ENCODE results near the gene JAG1. TPM values are rescaled to one million over a fixed set of nuclear protein-coding genes. Genes with fewer than 3 reads are reported as not detected.

JAG1 gene
- total RNA-seq, 3 donors from 2014 or later (not counting 1 experiment from before 2014, with no cell fraction given), result 8.1 to 12.3 (median 8.7) TPM

DNA sequence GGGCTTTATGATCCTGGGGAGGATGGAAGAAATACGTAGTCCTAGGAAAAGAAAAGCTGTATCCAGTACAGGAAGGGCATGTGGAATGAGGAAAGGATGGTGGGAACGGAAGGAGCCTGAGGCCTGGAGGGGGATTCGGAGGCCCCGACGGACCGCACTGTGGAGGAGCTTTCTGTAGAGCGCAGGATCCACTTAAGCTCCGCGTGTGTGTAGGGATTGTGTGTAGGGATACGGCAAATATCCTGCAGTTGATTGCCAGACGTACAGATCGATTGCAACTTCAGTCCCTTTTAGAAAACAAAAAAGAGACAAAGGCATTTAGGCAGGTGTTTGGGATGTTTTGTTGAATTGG, 32.6 kb upstream of the JAG1 start:
- H3K9me3 Mint-ChIP-seq, result peaks cover 2 to 5% of the 10 kb centered on the region in 2 donors
- TF ChIP-seq, protein P1, sequence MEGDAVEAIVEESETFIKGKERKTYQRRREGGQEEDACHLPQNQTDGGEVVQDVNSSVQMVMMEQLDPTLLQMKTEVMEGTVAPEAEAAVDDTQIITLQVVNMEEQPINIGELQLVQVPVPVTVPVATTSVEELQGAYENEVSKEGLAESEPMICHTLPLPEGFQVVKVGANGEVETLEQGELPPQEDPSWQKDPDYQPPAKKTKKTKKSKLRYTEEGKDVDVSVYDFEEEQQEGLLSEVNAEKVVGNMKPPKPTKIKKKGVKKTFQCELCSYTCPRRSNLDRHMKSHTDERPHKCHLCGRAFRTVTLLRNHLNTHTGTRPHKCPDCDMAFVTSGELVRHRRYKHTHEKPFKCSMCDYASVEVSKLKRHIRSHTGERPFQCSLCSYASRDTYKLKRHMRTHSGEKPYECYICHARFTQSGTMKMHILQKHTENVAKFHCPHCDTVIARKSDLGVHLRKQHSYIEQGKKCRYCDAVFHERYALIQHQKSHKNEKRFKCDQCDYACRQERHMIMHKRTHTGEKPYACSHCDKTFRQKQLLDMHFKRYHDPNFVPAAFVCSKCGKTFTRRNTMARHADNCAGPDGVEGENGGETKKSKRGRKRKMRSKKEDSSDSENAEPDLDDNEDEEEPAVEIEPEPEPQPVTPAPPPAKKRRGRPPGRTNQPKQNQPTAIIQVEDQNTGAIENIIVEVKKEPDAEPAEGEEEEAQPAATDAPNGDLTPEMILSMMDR (IDR thresholded peaks at IDR 0.05), result no peak
- H3K27ac Mint-ChIP-seq, result no peak overlapping the region
- Histone ChIP-seq H3K4me1 (ENCODE audit: control insufficient read depth, insufficient read depth, low read length) (no peaks in the 10 kb centered on the region), H3K4me3 (ENCODE audit: low read length) (no peak overlapping the region), H3K9me3 (ENCODE audit: control insufficient read depth, insufficient read depth, low read length) (no peaks in the 10 kb centered on the region), H3K27me3 (ENCODE audit: control insufficient read depth, insufficient read depth, low read length) (no peaks in the 10 kb centered on the region), H3K36me3 (ENCODE audit: control insufficient read depth, insufficient read depth, low read length) (no peaks in the 10 kb centered on the region), H3K27ac (ENCODE audit: low read length) (no peak overlapping the region)
- no peak for ATAC-seq
- peaks cover 6% of the 10 kb centered on the region for H3K36me3 Mint-ChIP-seq
- H3K27me3 Mint-ChIP-seq (ENCODE audit: low read depth in 2 of 2), result peaks cover 0 to 11% of the 10 kb centered on the region in 2 donors
- WGBS (ENCODE audit: insufficient coverage), result 96% methylated on average over 12 of the region's 12 CpGs
- intact Hi-C loops (cut with micrococcal nuclease), result no loop called here
- no peak for DNase-seq
- no peaks in the 10 kb centered on the region for H3K4me1 Mint-ChIP-seq
- H3K4me3 Mint-ChIP-seq, result no peak overlapping the region

DNA sequence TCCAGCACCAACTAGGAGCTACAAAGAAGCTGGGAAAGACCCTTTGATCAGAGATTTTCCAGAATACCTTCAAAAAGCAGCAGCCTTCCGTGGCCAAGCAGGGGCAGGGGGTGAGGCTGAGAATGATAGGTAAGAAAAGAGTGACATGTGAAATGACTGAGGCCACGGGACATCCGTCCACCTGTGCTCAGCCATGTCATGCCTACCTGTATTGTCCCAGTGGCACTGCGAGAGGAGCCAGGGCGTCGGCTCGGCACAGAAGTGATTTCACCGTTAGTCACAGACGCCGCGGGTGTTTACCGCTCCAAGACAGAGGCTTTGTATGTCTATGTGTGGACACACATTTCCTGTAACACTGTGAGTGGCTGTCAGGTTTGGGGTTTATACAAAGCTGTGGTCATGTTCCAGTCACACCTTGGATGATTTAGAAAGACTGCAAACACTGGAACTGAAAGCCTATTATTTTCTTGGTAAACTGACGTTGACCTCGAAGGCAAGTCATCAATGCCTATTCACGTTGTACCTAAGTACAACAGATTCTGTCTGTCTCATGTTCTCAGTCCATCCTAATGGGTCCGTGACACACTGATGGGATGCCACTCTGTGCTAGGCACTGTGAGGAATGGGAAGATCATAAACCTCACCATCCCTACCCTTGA, 32.1 kb upstream of the JAG1 start:
- H3K27me3 ChIP-seq (ENCODE audit: control insufficient read depth, insufficient read depth, low read length), result no peaks in the 10 kb centered on the region
- WGBS (ENCODE audit: insufficient coverage), result 91% methylated on average over 16 of the region's 16 CpGs
- Mint-ChIP-seq H3K4me3 (no peak overlapping the region), H3K27me3 (ENCODE audit: low read depth in 2 of 2) (peaks cover 0 to 11% of the 10 kb centered on the region in 2 donors), H3K27ac (no peak overlapping the region), H3K36me3 (peaks cover 6% of the 10 kb centered on the region), H3K9me3 (peaks cover 2 to 5% of the 10 kb centered on the region in 2 donors), H3K4me1 (no peaks in the 10 kb centered on the region)
- DNase-seq, result no peak
- no peak overlapping the region for H3K4me3 ChIP-seq (ENCODE audit: low read length)
- no peaks in the 10 kb centered on the region for H3K36me3 ChIP-seq (ENCODE audit: control insufficient read depth, insufficient read depth, low read length)
- H3K27ac ChIP-seq (ENCODE audit: low read length), result no peak overlapping the region
- ATAC-seq, result no peak
- intact Hi-C loops (cut with micrococcal nuclease), result no loop called here
- TF ChIP-seq, protein P1 (IDR thresholded peaks at IDR 0.05), result no peak
- H3K9me3 ChIP-seq (ENCODE audit: control insufficient read depth, insufficient read depth, low read length), result no peaks in the 10 kb centered on the region
- H3K4me1 ChIP-seq (ENCODE audit: control insufficient read depth, insufficient read depth, low read length), result no peaks in the 10 kb centered on the region

DNA sequence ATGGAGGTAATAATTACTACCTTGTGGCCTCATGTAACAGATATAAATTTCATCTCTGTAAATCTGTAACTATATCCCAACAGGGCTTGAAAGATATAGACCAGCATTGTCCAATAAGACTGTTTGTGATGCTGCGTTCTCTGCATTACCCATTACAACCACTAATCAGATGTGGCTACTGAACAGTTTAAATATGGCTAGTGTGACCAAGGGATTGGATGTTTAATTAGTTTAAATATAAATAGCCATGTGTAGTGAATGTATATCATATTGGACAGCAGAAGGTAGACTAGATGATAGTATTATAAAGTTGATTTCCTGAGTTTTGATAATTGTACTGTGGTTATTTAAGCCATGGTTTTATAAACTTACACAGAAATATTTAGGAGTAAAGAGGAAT, 27.8 kb upstream of the JAG1 start:
- Mint-ChIP-seq H3K9me3 (peaks cover 4 to 5% of the 10 kb centered on the region in 2 donors), H3K4me3 (no peak overlapping the region), H3K27me3 (ENCODE audit: low read depth in 2 of 2) (peaks cover 8 to 12% of the 10 kb centered on the region in 2 donors), H3K36me3 (peaks cover 6% of the 10 kb centered on the region), H3K4me1 (no peaks in the 10 kb centered on the region), H3K27ac (no peak overlapping the region)
- intact Hi-C loops (cut with micrococcal nuclease), result no loop called here
- Histone ChIP-seq H3K36me3 (ENCODE audit: control insufficient read depth, insufficient read depth, low read length) (no peaks in the 10 kb centered on the region), H3K4me3 (ENCODE audit: low read length) (no peak overlapping the region), H3K27ac (ENCODE audit: low read length) (no peak overlapping the region), H3K9me3 (ENCODE audit: control insufficient read depth, insufficient read depth, low read length) (no peaks in the 10 kb centered on the region), H3K27me3 (ENCODE audit: control insufficient read depth, insufficient read depth, low read length) (no peaks in the 10 kb centered on the region), H3K4me1 (ENCODE audit: control insufficient read depth, insufficient read depth, low read length) (no peaks in the 10 kb centered on the region)
- ATAC-seq, result no peak
- WGBS (ENCODE audit: insufficient coverage), result 100% methylated on average over 1 of the region's 1 CpG
- TF ChIP-seq, protein P1 (IDR thresholded peaks at IDR 0.05), result no peak
- no peak for DNase-seq

DNA sequence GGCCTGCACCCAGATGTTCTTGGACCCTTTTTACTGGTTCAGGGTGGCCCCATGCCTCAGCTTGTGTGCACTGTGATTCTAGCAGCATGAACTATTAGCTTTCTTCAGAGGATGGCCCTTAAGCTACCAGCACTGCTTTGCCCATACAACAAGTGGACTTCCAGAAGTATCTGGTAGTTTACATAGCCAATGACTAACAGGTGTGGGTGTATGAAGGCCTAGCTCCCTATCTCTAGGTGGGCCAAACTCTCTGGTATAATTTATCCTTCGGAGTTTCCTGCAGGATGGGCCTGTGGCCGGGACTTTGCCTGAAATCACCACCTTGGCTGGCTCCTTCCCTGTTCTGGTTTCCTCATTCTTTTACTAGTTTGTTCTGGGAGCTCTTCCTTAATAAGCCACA, 26.1 kb upstream of the JAG1 start:
- 95% methylated on average over 2 of the region's 2 CpGs for WGBS (ENCODE audit: insufficient coverage)
- Mint-ChIP-seq H3K36me3 (peaks cover 6% of the 10 kb centered on the region), H3K27me3 (ENCODE audit: low read depth in 2 of 2) (peaks cover 10 to 18% of the 10 kb centered on the region in 2 donors), H3K4me1 (no peaks in the 10 kb centered on the region), H3K4me3 (no peak overlapping the region), H3K27ac (no peak overlapping the region), H3K9me3 (peaks cover 4 to 5% of the 10 kb centered on the region in 2 donors)
- Histone ChIP-seq H3K4me3 (ENCODE audit: low read length) (no peak overlapping the region), H3K27ac (ENCODE audit: low read length) (no peak overlapping the region), H3K4me1 (ENCODE audit: control insufficient read depth, insufficient read depth, low read length) (no peaks in the 10 kb centered on the region), H3K36me3 (ENCODE audit: control insufficient read depth, insufficient read depth, low read length) (no peaks in the 10 kb centered on the region), H3K9me3 (ENCODE audit: control insufficient read depth, insufficient read depth, low read length) (no peaks in the 10 kb centered on the region), H3K27me3 (ENCODE audit: control insufficient read depth, insufficient read depth, low read length) (no peaks in the 10 kb centered on the region)
- intact Hi-C loops (cut with micrococcal nuclease), result no loop called here
- DNase-seq (no peak), ATAC-seq (no peak)
- TF ChIP-seq, protein P1 (IDR thresholded peaks at IDR 0.05), result no peak
